GM12878 (cell line): ENCODE data around the gene KIAA1191. TPM values are rescaled to one million over a fixed set of nuclear protein-coding genes. Genes with fewer than 3 reads are reported as not detected.

Experiments
- ATAC-seq: fragments of 200-7000 bp; cut with Tn5 transposase; 3 replicates; pipeline ENCODE4 v1.9.1; 2020; ENCODE audit warnings: mild to moderate bottlenecking, moderate library complexity
- BruUV-seq: library from RNA; stranded (reverse); fragments of 400-500 nt; replicated peaks from 2 replicates; lab custom pipeline; 2021; lab: Mats Ljungman, UMichigan
- CTCF ChIA-PET: fragments of 300-600 bp; sonication (Branson Sonifier 250); formaldehyde crosslinking; extraction: SDS; loops from one replicate; lab custom pipeline; 2021; ENCODE audit warnings: inconsistent platforms; lab: Yijun Ruan, JAX
- POLR2A ChIA-PET: fragments of 350-600 bp; formaldehyde crosslinking; extraction: SDS; loops from one replicate; lab custom pipeline; 2021; ENCODE audit warnings: inconsistent platforms; lab: Charles Lee
- RAD21 ChIA-PET: fragments of 300-600 bp; sonication (Branson Sonifier 250); formaldehyde crosslinking; loops from one replicate; lab custom pipeline; 2023; ENCODE audit warnings: antibody characterized with exemption; ENCODE audit not compliant: unreplicated experiment; lab: Charles Lee
- SMC1A ChIA-PET: fragments of 300-600 bp; sonication (Branson Sonifier 250); formaldehyde crosslinking; loops from one replicate; lab custom pipeline; 2023; ENCODE audit not compliant: unreplicated experiment, uncharacterized antibody; lab: Charles Lee
- DNase-seq: peaks from one replicate; pipeline ENCODE4 v3.0.0-alpha.2; 2011; ENCODE audit warnings: low read depth, low spot score
- FAIRE-seq: peaks from 3 replicates; lab custom pipeline; 2011; peaks lifted over from hg19 to GRCh38; lab: Jason Lieb, UNC
- H2AFZ ChIP-seq: 2 replicates; pipeline ENCODE4 v1.6.0; 2011; ENCODE audit warnings: low read depth, low read length, control low read depth; ENCODE audit not compliant: control insufficient read depth
- H3K27ac ChIP-seq: 2 replicates; pipeline ENCODE4 v1.5.1; 2011; ENCODE audit warnings: control low read depth; ENCODE audit not compliant: control insufficient read depth, insufficient read depth
- H3K27me3 ChIP-seq, 2 experiments: replicated peaks in 1 of 2; 2 replicates each; pipeline versions ENCODE4 v1.6.0 to v1.6.1; 2011; ENCODE audit warnings: low read length in 1 of 2; ENCODE audit not compliant: control insufficient read depth in 2 of 2, insufficient read depth in 2 of 2
- H3K36me3 ChIP-seq, 2 experiments: 2 replicates each; pipeline ENCODE4 v1.5.1; 2011; ENCODE audit warnings: low read length in 1 of 2; ENCODE audit not compliant: control insufficient read depth in 2 of 2, insufficient read depth in 2 of 2
- H3K4me1 ChIP-seq: 2 replicates; pipeline ENCODE4 v1.6.1; 2011; ENCODE audit warnings: mild to moderate bottlenecking, low read length, moderate library complexity, mixed read lengths; ENCODE audit not compliant: control insufficient read depth, insufficient read depth
- H3K4me2 ChIP-seq: 2 replicates; pipeline ENCODE4 v1.6.0; 2011; ENCODE audit warnings: control low read depth; ENCODE audit not compliant: control insufficient read depth, insufficient read depth
- H3K4me3 ChIP-seq: fragments of 200-600 bp; sonication (generic); 2 replicates; pipeline ENCODE4 v1.5.1; 2016
- H3K79me2 ChIP-seq: 2 replicates; pipeline ENCODE4 v1.6.0; 2011; ENCODE audit warnings: low read length; ENCODE audit not compliant: control insufficient read depth, insufficient read depth
- H3K9ac ChIP-seq: 2 replicates; pipeline ENCODE4 v1.8.0; 2011; ENCODE audit warnings: low read length, control low read depth, mixed read lengths; ENCODE audit not compliant: control insufficient read depth, insufficient read depth
- H3K9me3 ChIP-seq: replicated peaks from 3 replicates; pipeline ENCODE4 v1.5.1; 2011; ENCODE audit warnings: mild to moderate bottlenecking, low read length; ENCODE audit not compliant: control insufficient read depth, insufficient read depth
- H4K20me1 ChIP-seq: 2 replicates; pipeline ENCODE4 v1.6.0; 2011; ENCODE audit not compliant: control insufficient read depth, insufficient read depth
- CHD2 ChIP-seq: IDR thresholded peaks from 2 replicates; pipeline ENCODE4 v1.6.1; 2011; ENCODE audit warnings: low read depth, low read length, improper control_type of control experiment, borderline replicate concordance
- CREB1 ChIP-seq: IDR thresholded peaks from 2 replicates; pipeline ENCODE4 v1.6.1; 2012; ENCODE audit warnings: low read depth, mild to moderate bottlenecking, inconsistent platforms
- GATAD2B ChIP-seq: fragments of 450-650 bp; conservative IDR thresholded peaks from 2 replicates; pipeline ENCODE4 v1.6.1; 2017; ENCODE audit warnings: low read depth, mild to moderate bottlenecking, moderate library complexity
- JUNB ChIP-seq: IDR thresholded peaks from 2 replicates; pipeline ENCODE4 v1.6.1; 2016; ENCODE audit warnings: antibody characterized with exemption, mild to moderate bottlenecking
- NFYB ChIP-seq: IDR thresholded peaks from 2 replicates; pipeline ENCODE4 v1.6.1; 2011; ENCODE audit warnings: low read depth, mild to moderate bottlenecking, low read length, improper control_type of control experiment, moderate library complexity; ENCODE audit not compliant: insufficient read depth
- PAX5 ChIP-seq: IDR thresholded peaks from 2 replicates; pipeline ENCODE4 v1.6.1; 2011; ENCODE audit warnings: low read depth, low read length, borderline replicate concordance
- RELB ChIP-seq: fragments of 450-650 bp; IDR thresholded peaks from 2 replicates; pipeline ENCODE4 v1.6.1; 2017; ENCODE audit warnings: low read depth, mild to moderate bottlenecking, moderate library complexity
- SUZ12 ChIP-seq: fragments of 200-600 bp; sonication (generic); IDR thresholded peaks from one replicate; pipeline ENCODE4 v1.6.1; 2018; ENCODE audit warnings: antibody characterized with exemption, mild to moderate bottlenecking; ENCODE audit not compliant: unreplicated experiment
- ZNF384 ChIP-seq: IDR thresholded peaks from 2 replicates; pipeline ENCODE4 v1.6.1; 2012; ENCODE audit warnings: low read depth, mild to moderate bottlenecking, low read length, improper control_type of control experiment, borderline replicate concordance
- WGBS: methylation state at CpG from one replicate; pipeline ENCODE4 v1.1.6; 2016; ENCODE audit warnings: low lambda C conversion rate; ENCODE audit not compliant: insufficient replicate concordance, insufficient coverage; ENCODE audit errors: missing lambda C conversion rate; 5-methylcytosine and 5-hydroxymethylcytosine counted together
- in situ Hi-C: fragments of 300-500 bp; cut with MboI; formaldehyde crosslinking; loops from 9 replicates; pipeline ENCODE4 v1.14.3; 2018; ENCODE audit warnings: mixed read lengths
- intact Hi-C: fragments of 100-400 bp; cut with micrococcal nuclease; formaldehyde crosslinking; loops from one replicate; pipeline ENCODE4 v1.14.2; 2022; ENCODE audit not compliant: unreplicated experiment
- polyA plus RNA-seq, 11 experiments: library from polyadenylated mRNA; depleted of rRNA in 4 of 11; unstranded in 6 of 11; stranded (reverse) in 5 of 11; fragments of >200 nt; fragmentation: Nextera tagmentation in 4 of 11; fragmentation: Illumina TruSeq in 1 of 11; extraction: Ambion mirVana in 4 of 11; extraction: Trizol in 1 of 11; gene quantifications; 1 replicate in 1 of 11; 2 replicates in 10 of 11; pipeline versions ENCODE4 v1.2.1 to v1.2.3, GENCODE V29; 2011 to 2016; ENCODE audit warnings: inconsistent platforms in 2 of 11, missing spikeins in 2 of 11, low read depth in 1 of 11
- total RNA-seq, 4 experiments: library from RNA; depleted of rRNA in 3 of 4; stranded (reverse); fragments of >200 nt in 3 of 4; fragmentation: Illumina TruSeq in 1 of 4; extraction: Trizol in 1 of 4; gene quantifications; 2 replicates each; pipeline versions ENCODE4 v1.2.1 to v1.2.3, GENCODE V29; 2013 to 2021

The KIAA1191 gene
- total and polyA plus RNA-seq, 10 of the 15 experiments (the other 5 are each of a cell fraction or from before 2014, with no cell fraction given), result 14.9 to 58.2 (median 31.8) TPM

DNA sequence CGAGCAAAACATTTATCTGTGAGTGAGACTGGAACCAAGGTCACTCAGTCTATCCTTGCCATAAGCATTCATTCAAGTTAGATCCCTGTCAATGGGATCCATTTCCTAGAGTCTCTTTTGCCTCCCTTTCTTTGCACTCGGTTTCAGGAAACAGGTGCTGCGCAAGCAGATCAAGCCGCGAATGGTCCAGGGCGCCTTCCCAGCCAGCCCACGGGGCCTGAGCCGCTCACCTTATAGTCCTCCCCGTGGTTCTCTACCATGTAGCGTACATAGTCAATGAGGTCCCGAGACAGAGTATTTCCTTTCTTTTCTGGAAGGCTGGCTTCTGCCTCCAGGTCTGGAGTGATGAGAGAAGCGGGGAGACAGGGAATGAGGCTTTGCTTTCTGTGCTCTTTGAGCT, 23.4 kb upstream of the KIAA1191 start:
- in situ Hi-C loops, result no loop called here
- peaks cover 3% of the 10 kb centered on the region; the same call in 1 of the 2 replicates for H4K20me1 ChIP-seq
- intact Hi-C loops, result loop anchor here (5.0 to 10.0 kb wide), 2 partner anchors 148 to 150 kb away; partner anchors contain the start of genes RNF44 and SIMC1
- WGBS, result 94% methylated on average over 12 of the region's 12 CpGs
- ChIA-PET CTCF (no interaction called here), RAD21 (no interaction called here), POLR2A (interaction anchor here (0.5 to 0.6 kb wide), 2 partner anchors 9 to 25 kb away, joined by 4 read pairs; no protein-coding TSS in a partner anchor), SMC1A (no interaction called here)
- H3K4me1 ChIP-seq, result peaks cover 6% of the 10 kb centered on the region
- DNase-seq, result no peak
- no peak overlapping the region for H3K4me3 ChIP-seq
- no peak for TF ChIP-seq GATAD2B
- no peak for TF ChIP-seq CHD2
- TF ChIP-seq RELB, result no peak
- TF ChIP-seq SUZ12, result no peak
- TF ChIP-seq PAX5, result no peak
- no peak for TF ChIP-seq NFYB
- TF ChIP-seq ZNF384, result no peak
- no peak for TF ChIP-seq JUNB
- no peak for TF ChIP-seq CREB1
- peaks cover 21 to 25% of the 10 kb centered on the region in 2 experiments for H3K36me3 ChIP-seq
- no peak for ATAC-seq
- no peaks in the 10 kb centered on the region; the same call in 2 of the 3 replicates for H3K9me3 ChIP-seq
- no peak overlapping the region for H3K9ac ChIP-seq
- peaks cover 42% of the 10 kb centered on the region for H3K79me2 ChIP-seq
- H3K27me3 ChIP-seq, result no peaks in the 10 kb centered on the region
- H3K27ac ChIP-seq, result no peak overlapping the region
- FAIRE-seq, result no peak
- no peak overlapping the region for H2AFZ ChIP-seq
- BruUV-seq, result no TSS peak
- peak overlapping the region; percentile 72; the same call in 1 of the 2 replicates for H3K4me2 ChIP-seq
